HG02759 (cell line): ENCODE measurements around the gene ANAPC2.
A peak's percentile ranks its signal among the peaks of the same experiment; 100 is the strongest.

Experiments
- ATAC-seq: cut with Tn5 transposase; IDR thresholded peaks from one replicate; pipeline ENCODE4 v1.9.1; 2021; ENCODE audit warnings: mild to moderate bottlenecking, moderate library complexity; ENCODE audit not compliant: unreplicated experiment

Gene ANAPC2

DNA sequence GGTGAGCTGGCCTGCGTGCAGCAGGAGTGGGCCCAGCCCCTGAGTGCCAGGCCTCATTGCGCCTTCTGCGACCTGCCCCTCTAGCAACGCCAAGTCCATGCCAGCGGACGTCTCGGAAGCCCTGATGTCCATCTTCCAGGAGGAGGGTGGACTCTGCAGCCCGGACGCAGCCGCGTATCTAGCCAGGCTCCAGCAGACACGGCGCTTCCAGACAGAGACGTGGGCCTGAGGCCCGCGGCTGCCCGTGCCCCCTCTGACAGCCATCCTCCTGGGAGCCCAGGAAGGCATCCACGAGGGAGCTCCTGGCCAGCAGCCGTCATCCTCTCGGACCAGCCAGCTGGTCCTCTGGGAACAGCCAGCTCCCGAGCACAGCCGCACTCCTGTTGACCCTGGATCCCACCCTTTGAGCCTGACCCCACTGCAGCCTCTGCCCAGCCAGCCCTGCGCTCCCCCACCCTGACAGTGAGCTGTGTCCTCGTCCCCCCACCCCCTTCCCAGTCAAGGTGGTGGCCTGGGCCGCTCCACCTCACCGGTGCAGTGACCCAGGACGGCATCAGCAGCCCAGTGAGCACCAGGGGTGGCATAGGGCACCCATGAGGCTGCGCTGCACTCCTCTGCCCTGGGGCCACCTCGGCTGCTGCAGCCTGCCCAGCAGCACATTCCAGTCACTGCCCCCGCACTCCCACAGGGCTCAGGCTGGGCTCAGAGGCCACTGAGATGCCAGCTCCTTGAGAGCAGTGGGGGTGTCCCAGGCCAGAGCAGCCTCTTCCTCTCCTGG, 28.0 kb upstream of the ANAPC2 start:
- ATAC-seq: no peak

DNA sequence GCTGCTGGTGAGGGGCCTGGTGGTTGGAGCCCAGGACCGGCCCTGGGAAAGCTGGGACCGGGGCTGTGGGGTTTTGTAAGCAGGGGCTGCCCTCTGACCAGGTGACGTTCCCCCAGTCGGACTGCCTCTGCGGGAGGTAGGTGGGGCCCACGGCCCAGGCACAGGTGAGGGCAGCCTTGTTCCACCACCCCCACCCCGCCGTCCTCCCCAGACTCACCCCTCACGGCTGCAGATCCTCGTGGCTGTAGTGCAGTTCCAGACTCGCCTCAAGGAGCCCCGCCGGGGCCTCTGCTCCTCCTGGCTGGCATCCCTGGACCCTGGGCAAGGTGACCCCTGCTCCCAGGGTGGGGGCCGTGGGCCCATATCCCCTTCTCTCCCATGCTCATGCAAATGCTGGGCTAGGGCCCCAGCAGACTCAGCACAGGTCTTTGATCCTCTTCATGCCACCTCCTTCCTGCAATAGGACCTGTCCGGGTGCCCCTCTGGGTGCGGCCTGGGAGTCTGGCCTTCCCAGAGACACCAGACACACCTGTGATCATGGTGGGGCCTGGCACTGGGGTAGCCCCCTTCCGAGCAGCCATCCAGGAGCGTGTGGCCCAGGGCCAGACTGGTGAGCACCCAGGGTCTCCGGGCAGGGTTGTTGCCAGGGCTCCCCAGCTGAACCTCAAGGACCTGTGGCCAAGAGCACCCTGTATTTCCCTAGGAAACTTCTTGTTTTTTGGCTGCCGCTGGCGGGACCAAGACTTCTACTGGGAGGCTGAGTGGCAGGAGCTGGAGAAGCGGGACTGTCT, 27.0 kb upstream of the ANAPC2 start:
- no peak for ATAC-seq

DNA sequence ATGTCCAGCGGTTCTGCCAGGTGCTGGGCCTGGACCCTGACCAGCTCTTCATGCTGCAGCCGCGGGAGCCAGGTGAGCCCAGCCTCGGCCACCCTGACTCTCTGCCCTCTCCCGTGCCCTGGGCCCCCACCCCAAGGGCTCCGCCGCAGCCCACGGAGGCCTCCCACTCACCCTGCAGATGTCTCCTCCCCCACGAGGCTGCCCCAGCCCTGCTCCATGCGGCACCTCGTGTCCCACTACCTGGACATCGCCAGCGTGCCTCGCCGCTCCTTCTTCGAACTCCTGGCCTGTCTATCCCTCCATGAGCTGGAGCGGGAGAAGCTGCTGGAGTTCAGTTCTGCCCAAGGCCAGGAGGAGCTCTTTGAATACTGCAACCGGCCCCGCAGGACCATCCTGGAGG, 26.3 kb upstream of the ANAPC2 start:
- no peak for ATAC-seq

GRCh38 chr9:137213160-137214060, 25.1 kb upstream of the ANAPC2 start:
- no peak for ATAC-seq

DNA sequence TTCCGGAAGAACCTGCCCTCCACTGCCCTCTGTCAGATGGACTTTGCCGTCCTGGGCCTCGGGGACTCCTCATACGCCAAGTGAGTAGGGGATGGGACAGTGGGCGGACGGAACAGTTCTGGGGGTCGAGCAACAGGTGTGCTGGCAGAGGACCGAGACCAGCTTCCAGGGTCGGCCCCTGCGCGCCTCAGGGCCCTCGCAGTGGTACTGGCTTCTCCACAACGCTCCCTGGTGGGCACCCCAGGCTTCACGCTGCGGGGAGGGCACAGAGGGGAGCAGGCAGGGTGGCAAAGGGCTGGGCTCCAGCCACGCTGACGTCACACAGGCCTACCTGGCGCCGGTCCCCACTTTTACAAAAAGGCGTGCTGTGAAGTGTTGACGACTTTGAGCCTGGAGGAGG, 24.2 kb upstream of the ANAPC2 start:
- ATAC-seq: no peak

DNA sequence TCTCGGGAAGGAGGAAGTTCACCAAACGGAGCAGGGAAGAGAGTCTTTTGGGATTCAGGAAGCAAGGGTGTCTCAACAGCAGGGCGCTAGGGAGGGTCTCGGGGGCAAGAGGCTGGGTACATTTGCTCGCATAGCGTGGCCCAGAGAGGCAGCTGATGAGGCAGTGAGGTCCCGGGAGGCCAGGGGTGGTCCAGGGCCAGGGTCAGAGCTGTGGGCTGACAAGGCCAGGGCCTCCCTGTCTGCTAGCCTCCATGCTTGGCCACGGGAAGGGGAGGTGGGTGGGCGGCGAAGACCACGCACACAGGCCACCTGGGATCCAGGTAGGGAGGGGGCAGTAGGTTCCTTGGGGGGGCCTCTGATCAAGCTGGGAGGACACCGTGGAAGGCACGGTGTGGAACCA, 23.2 kb upstream of the ANAPC2 start:
- ATAC-seq: no peak

DNA sequence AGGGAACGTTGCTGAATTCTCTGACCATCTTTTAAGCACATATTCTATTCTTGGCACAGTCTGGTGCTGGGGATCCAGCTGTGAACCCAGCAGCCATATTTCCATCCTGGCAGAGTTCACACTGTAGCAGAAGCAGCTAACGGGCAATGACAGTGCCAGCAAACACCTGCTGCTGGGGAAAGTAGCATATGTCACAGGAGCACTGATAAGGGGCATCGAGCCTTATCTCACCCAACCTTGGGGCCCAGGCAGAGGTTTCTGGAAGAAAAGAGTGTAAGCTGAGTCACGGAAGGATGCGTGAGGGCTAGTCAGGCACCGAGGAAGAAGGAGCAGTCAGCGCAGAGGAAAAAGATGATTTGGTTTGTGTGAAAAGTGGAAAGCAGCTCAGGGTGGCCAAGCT, 18.2 kb upstream of the ANAPC2 start:
- ATAC-seq: no peak

DNA sequence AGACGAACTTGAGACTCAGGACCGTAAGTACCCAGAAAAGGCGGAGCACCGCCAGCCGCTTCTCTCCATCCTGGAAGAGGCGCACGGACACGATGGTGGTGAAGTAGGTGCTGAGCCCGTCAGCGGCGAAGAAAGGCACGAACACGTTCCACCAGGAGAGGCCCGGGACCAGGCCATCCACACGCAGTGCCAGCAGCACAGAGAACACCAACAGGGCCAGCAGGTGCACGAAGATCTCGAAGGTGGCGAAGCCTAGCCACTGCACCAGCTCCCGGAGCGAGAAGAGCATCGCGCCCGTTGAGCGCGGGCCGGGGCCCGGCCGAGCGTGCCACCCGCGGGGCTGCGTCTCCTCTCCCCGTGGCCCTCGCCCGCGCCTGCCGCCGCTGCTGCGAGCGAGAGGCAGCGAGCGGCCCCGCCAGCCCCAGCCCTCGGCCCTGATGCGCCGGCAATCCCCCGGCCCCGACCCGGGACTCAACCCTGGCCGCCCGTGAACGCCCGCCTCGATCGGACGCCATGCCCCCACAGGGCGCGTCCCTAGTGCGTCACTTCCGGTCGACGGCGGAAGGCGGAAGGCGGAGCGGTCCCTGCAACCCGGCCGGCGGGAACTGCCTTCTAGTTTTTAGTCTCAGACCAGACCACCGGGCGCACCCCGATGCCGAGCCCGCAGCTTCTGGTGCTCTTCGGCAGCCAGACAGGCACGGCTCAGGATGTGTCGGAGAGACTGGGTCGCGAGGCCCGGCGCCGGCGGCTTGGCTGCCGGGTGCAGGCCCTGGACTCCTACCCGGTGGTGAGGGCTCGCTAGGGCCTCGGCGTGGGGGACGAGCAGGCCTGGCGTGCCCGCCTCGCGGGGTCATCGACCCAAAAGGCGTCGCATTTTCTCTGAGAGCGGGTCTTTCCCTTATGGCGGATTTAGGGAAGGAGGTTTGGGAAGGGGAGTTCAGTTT, 17.0 kb upstream of the ANAPC2 start, which contains the start of the genes NDOR1 and TMEM203:
NDOR1 (plus strand) TSS at position 575 of the 944 bp plus-strand sequence; CDS start at position 653, 78 bp downstream.
TMEM203 (minus strand) TSS at position 523 of the 944 bp plus-strand sequence; CDS start at position 289, 234 bp downstream.
- peak; percentile 50 for ATAC-seq

DNA sequence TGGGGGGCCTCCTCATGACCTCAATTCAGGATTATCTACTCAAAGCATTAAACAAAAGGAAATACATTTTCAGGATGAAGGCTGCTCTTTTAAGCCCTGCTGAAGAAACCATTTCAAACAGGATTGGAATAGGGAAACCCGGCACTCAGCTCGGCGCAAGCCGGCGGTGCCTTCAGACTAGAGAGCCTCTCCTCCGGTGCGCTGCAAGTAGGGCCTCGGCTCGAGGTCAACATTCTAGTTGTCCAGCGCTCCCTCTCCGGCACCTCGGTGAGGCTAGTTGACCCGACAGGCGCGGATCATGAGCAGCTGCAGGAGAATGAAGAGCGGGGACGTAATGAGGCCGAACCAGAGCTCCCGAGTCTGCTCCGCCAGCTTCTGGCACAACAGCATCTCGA, 16.4 kb upstream of the ANAPC2 start:
- ATAC-seq: no peak

GRCh38 chr9:137202966-137203365, 14.6 kb upstream of the ANAPC2 start:
- no peak for ATAC-seq

GRCh38 chr9:137201205-137201868, 13.0 kb upstream of the ANAPC2 start:
- no peak for ATAC-seq

- peak; percentile 89 for ATAC-seq
Measured at GRCh38 chr9:137200311-137201204, 12.2 kb upstream of the ANAPC2 start, which contains the start of gene TPRN. TPRN (minus strand) TSS chr9:137200741; CDS start chr9:137200711, 30 bp downstream.

- no peak for ATAC-seq
Measured at GRCh38 chr9:137199411-137200121, 11.2 kb upstream of the ANAPC2 start.

GRCh38 chr9:137198902-137199283, 10.5 kb upstream of the ANAPC2 start:
- ATAC-seq: no peak

GRCh38 chr9:137198051-137198901, 9.9 kb upstream of the ANAPC2 start:
- no peak for ATAC-seq

GRCh38 chr9:137195525-137196220, 7.3 kb upstream of the ANAPC2 start:
- no peak for ATAC-seq
